HG03066 (cell line): ENCODE measurements around the gene FCHSD1.
A peak's percentile ranks its signal among the peaks of the same experiment; 100 is the strongest.
"Not testable (repeated sequence)": the region's sequence is repeated elsewhere in the genome, so short reads cannot be mapped to it uniquely, and the experiment has no call there.

Experiments
- ATAC-seq: cut with Tn5 transposase; IDR thresholded peaks from one replicate; pipeline ENCODE4 v1.9.1; 2021; ENCODE audit warnings: low read depth; ENCODE audit not compliant: unreplicated experiment

The FCHSD1 gene

DNA sequence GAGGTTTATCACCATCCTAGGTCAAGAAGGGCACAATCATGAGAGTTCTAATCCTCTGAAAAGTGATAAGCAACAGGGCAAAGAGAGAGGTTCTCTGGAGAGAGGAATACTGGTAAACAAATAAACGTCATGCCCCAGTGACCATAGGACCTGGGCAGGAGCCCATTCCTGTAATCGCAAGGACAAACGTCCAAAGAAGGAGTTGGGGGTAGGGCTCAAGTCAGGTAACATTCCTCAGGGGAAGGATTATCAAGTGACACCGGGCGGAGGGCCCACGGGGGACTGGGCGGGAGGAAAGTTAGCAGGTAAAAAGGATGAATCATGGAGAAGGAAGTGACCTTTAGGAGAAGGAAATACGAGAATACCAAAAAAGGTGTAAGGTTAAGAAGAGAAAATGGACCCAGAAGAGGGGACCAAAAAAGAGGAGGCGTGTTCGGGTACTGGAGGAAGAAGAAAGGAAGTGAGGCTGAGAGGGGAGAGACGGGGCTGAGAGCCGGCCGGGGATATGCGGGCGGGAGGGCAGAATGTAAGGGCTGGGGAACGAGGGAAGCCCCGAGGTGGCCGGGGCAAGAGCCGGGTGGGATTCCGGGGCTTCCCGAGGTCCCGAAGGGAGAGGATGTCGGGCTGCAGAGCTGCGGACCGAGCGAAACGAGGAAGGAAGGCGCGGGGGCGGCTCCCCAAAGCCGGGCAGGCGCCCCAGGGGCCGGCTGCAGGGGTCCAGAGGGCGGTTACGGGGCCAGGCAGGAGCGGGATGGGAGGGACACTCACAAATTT is 33.0 kb downstream of the FCHSD1 start:
- ATAC-seq = peak; percentile 26

DNA sequence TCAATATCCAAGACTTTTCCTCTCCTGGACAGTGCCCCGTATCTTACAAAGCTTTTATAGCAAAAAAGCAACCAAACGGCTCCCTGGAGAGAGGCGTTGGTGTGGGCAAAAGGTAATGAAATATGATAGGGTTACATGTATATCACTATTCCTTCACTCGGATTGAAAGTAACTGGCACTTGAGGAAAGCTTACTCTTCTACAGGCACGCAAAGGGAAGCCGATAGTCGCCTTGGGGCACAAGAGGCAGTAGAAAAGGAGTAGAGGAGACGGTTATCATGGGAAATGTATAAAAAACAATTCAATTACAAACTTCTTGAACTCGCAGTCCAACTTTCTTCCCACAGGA is 33.6 kb downstream of the FCHSD1 start:
- ATAC-seq = no peak

DNA sequence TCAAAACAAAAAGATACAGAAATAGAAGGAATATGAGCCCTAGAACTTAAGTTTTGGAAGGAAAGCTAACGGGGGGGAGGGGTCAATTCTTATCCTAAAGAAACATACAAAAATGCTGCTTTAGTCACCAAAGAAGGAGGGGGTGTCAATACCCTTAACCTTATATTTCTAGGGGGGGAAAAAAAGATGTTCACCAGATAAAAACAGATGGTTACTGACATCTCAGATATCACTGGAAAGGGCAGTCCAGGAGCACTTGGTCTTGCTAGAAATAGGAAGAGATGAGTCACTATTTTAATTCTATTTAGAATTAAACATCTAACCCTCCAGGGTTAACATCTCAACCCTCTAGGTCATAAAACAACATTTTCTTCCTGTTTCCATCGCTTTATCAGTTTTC is 34.1 kb downstream of the FCHSD1 start:
- ATAC-seq = no peak

DNA sequence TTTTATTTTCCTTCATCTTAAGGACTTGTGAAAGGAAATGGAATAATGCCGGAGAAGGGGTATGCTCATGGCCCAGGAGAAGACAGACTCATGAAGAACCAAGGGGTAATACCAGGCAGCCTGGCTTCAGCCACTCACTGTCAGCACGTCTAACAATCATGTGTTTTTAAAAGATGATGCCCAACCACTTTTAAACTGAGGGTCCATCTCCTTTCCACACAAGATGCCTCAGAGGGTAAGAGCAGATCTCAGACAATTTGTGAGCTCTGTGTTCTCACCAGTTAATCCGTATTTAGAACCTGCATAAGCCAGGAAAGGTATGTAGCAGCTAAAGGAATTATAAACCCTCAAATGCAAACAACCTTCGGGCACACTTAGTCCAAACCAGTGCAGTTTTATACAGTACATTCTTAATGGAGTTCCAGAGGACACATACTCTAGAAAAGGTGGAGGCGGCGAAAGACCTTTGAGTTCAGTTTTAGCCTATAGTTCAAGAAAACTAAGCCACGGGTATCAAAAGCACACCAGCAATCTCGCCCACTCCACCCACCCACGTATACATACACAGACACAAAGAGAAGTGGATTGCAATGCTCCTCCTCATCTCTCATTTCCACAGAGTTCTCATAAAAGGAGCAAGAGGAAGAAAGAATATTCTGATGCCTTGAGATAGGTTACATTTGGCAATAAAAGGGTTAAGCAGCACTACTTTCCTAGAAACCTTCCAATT is 35.1 kb downstream of the FCHSD1 start:
- no peak for ATAC-seq

DNA sequence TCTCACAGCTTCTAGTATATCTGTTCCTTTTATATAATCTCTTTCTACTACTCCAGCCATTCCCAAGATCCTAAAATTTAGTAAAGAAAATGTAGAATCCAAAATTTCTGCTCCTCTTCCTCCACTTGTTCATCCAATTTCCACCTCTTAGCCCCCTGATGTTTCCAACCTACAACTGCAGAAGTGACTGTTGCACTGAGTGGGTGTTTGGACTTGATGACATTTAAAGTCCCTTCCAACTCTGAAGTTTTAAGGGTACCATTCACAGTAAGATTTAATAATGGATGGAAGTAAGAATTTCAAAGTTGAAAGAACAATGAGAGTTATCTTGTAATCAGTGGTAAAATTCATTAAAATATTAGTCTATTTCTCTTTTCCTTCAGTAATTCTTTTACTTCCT is 37.9 kb downstream of the FCHSD1 start:
- no peak for ATAC-seq

DNA sequence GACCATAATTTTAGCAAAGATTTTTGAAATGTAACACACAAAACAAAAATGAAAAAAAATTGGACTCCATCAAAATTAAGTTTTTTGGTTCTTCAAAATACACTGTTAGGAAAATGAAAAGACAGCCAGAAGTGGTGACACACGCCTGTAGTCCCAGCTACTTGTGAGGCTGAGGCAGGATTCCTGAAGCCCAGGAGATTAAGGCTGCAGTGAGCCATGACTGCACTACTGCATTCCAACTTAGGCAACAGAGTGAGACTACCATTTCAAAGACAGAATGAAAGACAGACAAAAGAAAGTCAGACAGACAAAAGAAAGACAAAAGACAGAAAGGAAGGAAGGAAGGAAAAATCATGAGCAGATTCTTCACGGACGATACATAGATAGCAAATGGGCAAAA is 39.9 kb downstream of the FCHSD1 start:
- no peak for ATAC-seq

DNA sequence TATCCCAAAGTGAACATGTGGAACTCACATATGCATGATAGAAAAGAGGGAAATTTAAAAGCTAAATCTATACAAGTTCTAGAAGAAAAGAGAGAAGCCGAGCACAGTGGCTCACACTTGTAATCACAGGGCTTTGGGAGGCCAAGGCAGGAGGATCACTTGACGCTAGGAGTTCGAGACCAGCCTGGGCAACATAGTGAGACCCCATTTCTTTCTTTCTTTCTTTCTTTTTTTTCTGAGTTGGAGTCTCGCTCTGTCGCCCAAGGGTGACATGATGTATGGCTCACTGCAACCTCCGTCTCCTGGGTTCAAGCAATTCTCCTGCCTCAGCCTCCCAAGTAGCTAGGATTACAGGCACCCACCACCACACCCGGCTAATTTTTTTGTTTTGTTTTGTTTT is 41.3 kb downstream of the FCHSD1 start:
- not testable (repeated sequence) for ATAC-seq

DNA sequence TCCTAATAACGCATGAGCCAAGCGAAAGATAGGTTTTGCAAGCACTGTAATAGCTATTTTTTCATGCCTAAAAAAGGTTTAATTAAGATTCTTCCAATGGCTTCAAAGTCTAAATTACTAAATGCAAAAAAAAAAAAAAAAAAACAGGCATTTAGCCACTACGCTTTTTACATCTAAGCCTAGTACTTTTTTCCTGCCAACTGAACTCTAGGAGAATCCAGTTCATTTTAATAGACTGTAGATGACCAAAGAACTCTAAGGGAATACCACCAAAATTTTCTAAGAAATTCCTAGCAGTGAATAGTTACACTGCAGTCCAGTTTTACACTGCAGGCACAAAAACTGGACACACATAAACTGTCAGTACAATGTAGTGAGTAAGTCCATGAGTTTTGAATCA is 42.2 kb downstream of the FCHSD1 start:
- ATAC-seq = no peak

DNA sequence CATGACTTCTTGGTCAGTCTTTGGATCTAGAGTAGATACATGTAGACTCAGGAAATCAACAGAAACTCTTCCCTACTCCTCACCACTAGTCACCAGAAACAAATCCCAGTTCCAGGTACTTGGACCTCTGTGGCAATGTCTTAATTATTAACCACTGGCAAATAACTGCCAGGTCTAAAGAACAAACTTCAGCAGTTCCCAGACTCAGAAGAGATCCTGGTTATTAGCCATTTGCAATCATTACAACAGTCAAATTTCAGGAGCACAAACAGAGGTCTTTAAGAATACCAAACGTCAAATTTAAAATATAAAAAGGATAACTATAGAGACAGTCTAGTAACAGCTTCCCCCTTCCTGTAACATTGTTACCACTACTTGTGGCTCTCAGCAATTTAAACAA is 42.7 kb downstream of the FCHSD1 start:
- no peak for ATAC-seq

DNA sequence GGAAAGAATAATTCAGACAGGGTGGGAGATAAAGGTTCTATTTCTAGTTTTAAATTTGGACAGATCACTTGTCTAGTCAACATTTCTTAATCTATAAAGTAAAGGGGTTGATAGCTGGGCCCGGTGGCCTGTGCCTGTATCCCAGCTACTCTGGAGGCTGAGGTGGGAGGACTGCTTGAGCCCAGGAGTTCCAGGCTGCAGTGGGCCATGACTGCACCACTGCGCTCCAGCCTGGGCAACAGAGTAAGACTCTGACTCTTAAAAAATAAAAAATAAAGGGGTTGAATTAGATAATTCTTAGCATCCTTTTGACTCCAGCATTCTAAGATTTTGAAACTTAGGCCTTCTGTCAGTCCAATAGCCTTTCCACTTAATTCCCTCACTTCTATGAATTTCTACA is 43.2 kb downstream of the FCHSD1 start:
- ATAC-seq = no peak

DNA sequence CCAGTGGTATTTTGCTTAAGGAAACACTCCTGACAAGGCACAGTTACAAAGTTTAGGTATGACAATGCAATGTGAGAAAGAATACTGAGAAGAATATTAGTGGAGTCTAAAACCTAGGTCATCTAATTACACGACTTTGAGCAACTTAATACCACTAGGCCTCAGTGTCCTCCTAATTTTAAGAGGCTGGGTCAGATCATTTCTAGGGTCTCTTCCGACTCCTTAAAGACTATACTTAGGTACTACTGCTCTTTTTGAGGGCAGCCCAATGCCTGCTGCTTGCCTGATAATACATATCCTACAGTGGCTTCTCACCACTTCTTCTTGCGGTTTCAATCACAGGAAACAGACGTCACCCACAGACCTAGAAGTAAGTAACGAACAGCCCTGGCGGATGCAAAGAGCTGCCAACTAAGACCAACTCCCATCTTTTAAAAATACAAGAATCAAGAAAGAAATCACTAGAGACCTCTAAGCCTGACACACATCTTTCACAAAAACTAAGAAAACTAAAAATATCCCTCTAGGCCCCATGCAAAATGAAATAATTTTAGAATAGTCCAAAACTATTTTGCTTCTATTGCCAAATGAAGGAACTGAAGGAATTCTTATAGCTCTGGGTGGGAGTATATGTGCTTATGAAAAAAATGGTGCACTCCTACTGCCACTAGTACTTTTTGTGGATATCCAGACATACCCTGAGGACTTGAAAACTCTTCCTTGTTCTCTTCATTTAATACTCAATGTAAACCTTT is 45.5 kb downstream of the FCHSD1 start:
- peak; percentile 98 for ATAC-seq

DNA sequence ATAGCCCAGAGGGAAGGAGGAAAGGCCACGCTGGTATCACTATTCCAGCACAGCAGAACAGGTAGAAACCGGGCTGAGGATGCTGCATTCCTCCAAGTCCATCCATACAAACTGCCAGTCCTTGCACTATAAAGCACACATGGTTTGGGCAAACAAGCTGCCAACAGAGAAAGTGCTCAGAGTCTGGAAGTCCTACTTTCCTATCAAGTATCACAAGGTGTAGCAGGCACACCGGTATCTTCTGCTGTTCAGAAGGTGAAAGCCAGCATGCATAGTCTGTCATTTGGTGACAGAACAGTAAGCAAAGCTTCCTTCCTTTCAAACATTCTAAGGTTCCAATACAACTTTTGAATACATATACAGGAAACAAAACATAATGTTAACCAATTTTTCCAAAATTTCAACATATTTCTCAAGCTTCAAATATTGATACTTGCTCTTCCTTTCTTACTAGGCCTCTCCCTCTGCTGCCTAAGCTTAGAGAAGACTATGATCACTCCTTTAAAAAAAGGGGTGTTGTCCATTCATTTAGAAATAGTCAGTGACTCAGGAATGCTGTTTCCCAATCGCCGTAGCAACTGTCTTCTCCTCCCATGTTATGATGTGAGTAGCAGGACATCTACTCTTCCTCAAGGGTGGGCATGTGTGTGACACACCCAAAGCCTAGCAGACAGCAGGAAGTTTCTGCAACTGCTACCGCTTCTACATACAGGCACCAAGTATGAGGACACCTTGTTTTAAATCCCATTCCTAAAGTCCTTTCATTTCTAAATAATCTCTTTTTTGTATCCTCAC is 47.1 kb downstream of the FCHSD1 start:
- no peak for ATAC-seq

DNA sequence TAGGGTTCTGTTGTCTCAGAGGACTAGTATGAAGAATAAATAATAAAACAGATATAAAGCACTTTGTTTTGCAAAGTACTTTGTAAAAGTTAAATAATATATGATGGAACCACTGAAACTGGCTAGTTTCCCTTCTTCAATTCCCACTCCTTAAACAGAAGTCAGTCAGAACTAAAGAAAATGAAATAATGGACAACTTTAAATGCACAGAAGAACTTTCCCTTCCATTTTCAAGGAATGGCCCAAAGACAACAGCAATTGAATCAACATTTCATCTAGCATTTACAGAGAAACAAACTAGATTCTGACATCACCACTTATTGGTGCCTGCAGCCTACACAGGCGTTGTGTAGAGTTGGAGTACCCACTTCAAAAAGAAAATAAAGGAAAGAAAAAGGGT is 48.6 kb downstream of the FCHSD1 start:
- ATAC-seq = no peak

DNA sequence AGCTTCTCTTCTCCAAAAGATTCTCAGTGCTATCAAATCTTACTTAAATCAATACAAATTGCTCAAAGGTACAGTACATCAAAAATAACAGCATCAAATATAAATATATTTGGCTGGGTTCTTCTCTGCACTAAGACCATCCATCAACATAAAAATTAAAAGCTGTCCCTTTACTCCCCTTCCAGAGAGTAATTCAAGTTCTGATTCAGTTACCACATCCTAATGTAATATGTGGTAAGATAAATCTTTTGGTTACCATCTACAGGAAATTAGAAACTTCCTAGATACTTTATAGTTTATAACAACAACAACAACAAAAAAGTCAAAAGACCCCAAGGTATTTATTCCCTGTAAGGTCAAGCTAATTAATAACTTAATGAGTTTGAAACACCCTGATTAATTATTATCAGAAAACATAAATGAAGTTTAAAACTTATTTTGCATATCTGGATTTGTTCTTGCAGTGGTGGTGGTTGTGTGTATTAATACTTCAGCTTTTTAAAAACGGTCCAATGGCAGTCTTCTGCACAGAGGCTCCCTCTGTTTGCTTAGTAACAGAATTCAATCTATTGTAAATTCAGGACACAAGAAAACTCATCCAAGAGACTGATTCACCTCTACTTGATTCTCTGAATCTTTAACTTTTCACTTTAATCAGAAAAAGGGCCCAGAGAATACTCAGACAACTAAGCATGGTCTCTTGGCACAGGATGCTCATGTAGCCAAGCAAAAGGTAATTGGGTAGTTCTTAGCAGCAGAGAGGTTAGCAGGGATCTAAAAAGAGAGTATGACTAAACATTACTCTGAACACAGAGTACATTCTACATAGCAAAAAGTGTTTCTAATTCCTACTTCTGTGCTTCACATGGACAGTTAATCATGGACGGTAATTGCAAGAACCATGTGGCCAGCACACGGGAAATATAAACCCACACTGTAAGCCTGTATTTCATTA is 52.5 kb downstream of the FCHSD1 start:
- no peak for ATAC-seq

DNA sequence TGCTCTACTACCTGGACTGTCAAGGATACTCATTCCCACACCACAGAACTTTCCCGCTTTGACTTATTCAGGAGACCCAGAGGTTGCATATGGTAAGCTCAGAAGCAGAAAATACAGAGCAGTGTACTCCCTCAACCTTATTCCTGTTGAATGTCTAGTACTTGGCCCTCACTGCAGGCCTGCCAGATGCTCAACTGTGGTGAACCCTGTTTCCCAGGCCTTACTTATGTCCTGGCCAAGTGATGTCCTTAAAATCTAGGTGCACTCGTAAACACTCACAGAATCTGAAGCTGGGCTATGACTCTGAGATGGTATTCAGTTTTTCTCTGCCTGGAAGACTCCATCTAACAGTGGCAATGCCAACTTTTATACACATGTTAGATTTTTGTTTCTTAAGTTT is 53.4 kb downstream of the FCHSD1 start:
- ATAC-seq = no peak

DNA sequence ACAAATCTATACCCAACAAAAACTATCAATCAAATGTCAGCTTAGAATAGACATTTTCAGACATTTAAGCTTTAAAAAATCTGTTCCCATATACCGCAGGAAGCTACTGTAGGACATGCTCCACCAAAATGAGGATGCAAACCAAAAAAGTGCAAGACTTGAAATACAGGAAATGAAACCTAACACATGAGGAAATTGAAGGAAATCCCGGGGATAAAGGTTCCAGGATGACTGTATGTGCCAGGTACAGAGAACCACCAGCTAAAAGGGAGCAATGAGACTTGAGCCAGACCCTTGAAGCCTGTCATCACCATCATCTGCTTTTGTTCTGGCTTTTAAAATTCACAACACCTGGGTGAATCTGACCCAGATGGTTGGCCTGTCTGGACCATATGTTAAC is 53.8 kb downstream of the FCHSD1 start:
- ATAC-seq = no peak

DNA sequence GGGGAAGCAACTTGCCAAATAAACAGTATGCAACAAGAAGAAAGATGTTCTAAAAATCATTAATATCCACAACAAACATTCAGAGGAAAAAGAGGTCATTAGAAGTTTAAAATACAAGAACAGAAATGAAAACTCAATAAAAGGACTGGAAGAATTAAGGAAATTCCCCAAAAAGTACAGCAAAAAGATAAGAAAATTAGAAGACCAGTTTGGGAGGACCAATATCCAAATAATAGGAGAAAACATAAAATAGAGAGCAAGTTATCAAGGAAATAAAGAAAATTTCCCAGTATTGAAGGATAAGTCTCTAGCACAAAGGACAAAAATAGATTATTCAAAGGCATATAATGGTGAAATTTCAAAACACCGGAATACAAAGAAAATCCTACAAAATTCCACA is 54.4 kb downstream of the FCHSD1 start:
- no peak for ATAC-seq

DNA sequence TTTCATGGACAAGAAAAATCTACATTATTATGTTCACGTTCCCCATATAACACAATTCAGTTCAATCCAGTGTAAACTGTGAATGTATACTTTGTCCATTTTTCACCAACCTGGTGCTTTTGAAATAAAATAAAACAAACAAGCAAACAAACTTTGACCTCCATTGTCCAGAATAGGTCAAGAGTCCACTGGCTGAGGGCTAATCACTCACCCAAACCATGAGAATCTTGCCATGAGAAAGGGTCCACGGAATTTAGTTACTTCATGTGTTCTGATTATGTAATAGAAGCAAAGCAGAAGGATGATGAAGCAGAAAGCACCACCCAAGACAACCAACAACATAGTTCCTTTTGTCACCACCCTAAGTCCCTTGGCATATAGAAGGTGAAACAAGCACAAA is 61.1 kb downstream of the FCHSD1 start:
- ATAC-seq = no peak
